ENCODE results near the gene LYPD6.

LYPD6 gene

DNA sequence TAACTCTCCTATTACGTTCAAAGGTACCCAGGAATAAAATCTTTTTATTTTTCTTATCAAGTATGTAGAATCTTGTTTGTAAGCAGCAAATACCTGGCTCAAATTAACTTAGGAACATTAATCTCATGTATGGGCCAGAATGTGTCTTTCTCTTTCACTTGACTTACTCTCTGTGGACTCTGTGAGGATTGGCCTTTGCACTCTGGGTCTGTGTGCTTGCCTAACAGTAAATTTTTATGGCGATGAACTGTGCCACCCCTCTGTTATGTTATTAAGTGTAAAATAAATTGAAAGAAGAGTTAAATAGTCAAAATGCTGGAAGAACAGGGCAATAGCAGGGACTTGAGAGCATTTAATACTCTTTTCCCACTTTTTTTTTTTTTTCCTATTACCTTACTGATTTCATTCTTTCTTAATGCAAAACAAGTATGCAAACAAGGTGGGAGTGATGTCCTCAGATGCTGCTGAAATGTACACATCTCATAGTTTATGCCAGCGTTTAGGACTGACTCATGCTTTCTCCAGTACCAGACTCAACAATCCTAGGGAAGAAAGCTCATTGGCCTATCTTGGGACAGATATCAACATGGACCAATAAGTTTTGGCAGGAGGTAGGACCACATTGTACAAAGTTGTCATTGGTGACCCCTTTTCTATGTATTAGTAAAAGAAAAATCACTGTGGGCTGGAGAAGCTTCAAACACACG, 25.5 kb downstream of the LYPD6 start:
- Histone ChIP-seq H3K4me2 (ENCODE audit: insufficient read depth, low read length) (no peak overlapping the region), H2AFZ (ENCODE audit: low read depth, low read length) (no peak overlapping the region), H3K27me3 (ENCODE audit: insufficient read depth, low read length, poor library complexity) (no peaks in the 10 kb centered on the region), H3K9ac (ENCODE audit: low read depth, low read length) (no peak overlapping the region), H3K4me3 (ENCODE audit: low read depth in 1 of 2, low read length in 2 of 2) (no peak overlapping the region), H3K4me1 (ENCODE audit: insufficient read depth, low read length) (no peaks in the 10 kb centered on the region), H3K79me2 (ENCODE audit: insufficient read depth, low read length) (no peaks in the 10 kb centered on the region), H3K27ac (ENCODE audit: low read length) (no peak overlapping the region), H3K9me3 (ENCODE audit: insufficient read depth, low read length, severe bottlenecking) (no peaks in the 10 kb centered on the region), H4K20me1 (ENCODE audit: insufficient read depth, low read length) (no peaks in the 10 kb centered on the region), H3K36me3 (ENCODE audit: insufficient read depth, low read length) (no peaks in the 10 kb centered on the region)
- no peak for DNase-seq
- TF ChIP-seq EZH2 (IDR thresholded peaks at IDR 0.05; ENCODE audit: borderline replicate concordance, low read depth, low read length, severe bottlenecking) (no peak), CTCF (IDR thresholded peaks at IDR 0.05; ENCODE audit: borderline replicate concordance, extremely low read depth, low read length, poor library complexity, severe bottlenecking) (no peak)
- no peak for ATAC-seq (ENCODE audit: insufficient read depth, low read depth)

DNA sequence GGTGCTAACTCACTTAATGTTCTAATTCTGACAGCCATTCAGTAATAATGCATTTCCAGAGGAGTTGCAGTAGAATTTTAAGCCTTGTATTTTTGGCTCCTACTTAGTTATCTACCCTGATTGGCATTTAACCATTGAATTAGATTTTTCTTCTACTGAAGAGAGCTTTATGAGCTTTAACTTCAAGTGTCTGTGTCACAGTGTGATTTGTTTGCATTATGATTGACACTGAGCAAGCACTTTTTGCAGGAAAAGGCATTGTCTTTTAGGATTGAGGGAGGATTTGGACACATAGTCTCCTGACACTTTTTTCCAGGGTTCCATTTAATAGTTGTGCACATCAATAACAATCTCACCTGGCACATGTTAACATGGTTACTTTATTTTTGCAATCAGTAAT, 26.7 kb downstream of the LYPD6 start:
- H3K4me2 ChIP-seq (ENCODE audit: insufficient read depth, low read length), result no peak overlapping the region
- ATAC-seq (ENCODE audit: insufficient read depth, low read depth), result no peak
- H4K20me1 ChIP-seq (ENCODE audit: insufficient read depth, low read length), result no peaks in the 10 kb centered on the region

DNA sequence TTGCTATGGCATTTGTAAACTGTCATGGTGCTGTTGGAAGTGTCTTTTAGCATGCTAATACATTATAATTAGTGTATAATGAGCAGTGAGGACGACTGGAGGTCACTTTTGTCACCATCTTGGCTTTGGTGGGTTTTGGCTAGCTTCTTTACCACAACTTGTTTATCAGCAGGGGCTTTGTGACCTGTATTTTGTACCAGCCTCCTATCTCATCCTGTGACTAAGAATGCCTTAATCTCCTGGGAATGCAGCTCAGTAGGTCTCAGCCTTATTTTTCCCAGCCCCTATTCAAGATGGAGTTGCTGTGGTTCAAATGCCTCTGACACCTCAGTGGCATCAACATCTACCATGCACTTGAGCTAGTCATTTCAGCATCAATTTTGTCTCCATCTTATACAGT, 29.7 kb downstream of the LYPD6 start:
- Histone ChIP-seq H3K4me2 (ENCODE audit: insufficient read depth, low read length) (peak overlapping the region; percentile 30; the same call in 1 of the 2 replicates), H4K20me1 (ENCODE audit: insufficient read depth, low read length) (no peaks in the 10 kb centered on the region), H2AFZ (ENCODE audit: low read depth, low read length) (peak overlapping the region; percentile 42; the same call in 1 of the 2 replicates), H3K9me3 (ENCODE audit: insufficient read depth, low read length, severe bottlenecking) (no peaks in the 10 kb centered on the region), H3K36me3 (ENCODE audit: insufficient read depth, low read length) (no peaks in the 10 kb centered on the region), H3K27ac (ENCODE audit: low read length) (no peak overlapping the region), H3K4me3 (ENCODE audit: low read depth in 1 of 2, low read length in 2 of 2) (no peak overlapping the region), H3K4me1 (ENCODE audit: insufficient read depth, low read length) (no peaks in the 10 kb centered on the region), H3K27me3 (ENCODE audit: insufficient read depth, low read length, poor library complexity) (no peaks in the 10 kb centered on the region), H3K9ac (ENCODE audit: low read depth, low read length) (no peak overlapping the region), H3K79me2 (ENCODE audit: insufficient read depth, low read length) (no peaks in the 10 kb centered on the region)
- DNase-seq, result no peak
- no peak for ATAC-seq (ENCODE audit: insufficient read depth, low read depth)
- no peak for TF ChIP-seq CTCF (IDR thresholded peaks at IDR 0.05; ENCODE audit: borderline replicate concordance, extremely low read depth, low read length, poor library complexity, severe bottlenecking)
- TF ChIP-seq EZH2 (IDR thresholded peaks at IDR 0.05; ENCODE audit: borderline replicate concordance, low read depth, low read length, severe bottlenecking), result no peak

More for the DNA sequence above, 26.7 kb downstream of the LYPD6 start:
- H3K27me3 ChIP-seq (ENCODE audit: insufficient read depth, low read length, poor library complexity), result no peaks in the 10 kb centered on the region
- no peaks in the 10 kb centered on the region for H3K4me1 ChIP-seq (ENCODE audit: insufficient read depth, low read length)
- H3K9ac ChIP-seq (ENCODE audit: low read depth, low read length), result no peak overlapping the region
- DNase-seq, result no peak
- no peak overlapping the region for H2AFZ ChIP-seq (ENCODE audit: low read depth, low read length)
- no peak overlapping the region for H3K27ac ChIP-seq (ENCODE audit: low read length)
- no peak overlapping the region for H3K4me3 ChIP-seq (ENCODE audit: low read depth in 1 of 2, low read length in 2 of 2)
- TF ChIP-seq CTCF (IDR thresholded peaks at IDR 0.05; ENCODE audit: borderline replicate concordance, extremely low read depth, low read length, poor library complexity, severe bottlenecking), result no peak
- TF ChIP-seq EZH2 (IDR thresholded peaks at IDR 0.05; ENCODE audit: borderline replicate concordance, low read depth, low read length, severe bottlenecking), result no peak
- H3K79me2 ChIP-seq (ENCODE audit: insufficient read depth, low read length), result no peaks in the 10 kb centered on the region
- H3K9me3 ChIP-seq (ENCODE audit: insufficient read depth, low read length, severe bottlenecking), result no peaks in the 10 kb centered on the region
- no peaks in the 10 kb centered on the region for H3K36me3 ChIP-seq (ENCODE audit: insufficient read depth, low read length)
